ENCODE measurements around the gene CFAP221.

The CFAP221 gene

DNA sequence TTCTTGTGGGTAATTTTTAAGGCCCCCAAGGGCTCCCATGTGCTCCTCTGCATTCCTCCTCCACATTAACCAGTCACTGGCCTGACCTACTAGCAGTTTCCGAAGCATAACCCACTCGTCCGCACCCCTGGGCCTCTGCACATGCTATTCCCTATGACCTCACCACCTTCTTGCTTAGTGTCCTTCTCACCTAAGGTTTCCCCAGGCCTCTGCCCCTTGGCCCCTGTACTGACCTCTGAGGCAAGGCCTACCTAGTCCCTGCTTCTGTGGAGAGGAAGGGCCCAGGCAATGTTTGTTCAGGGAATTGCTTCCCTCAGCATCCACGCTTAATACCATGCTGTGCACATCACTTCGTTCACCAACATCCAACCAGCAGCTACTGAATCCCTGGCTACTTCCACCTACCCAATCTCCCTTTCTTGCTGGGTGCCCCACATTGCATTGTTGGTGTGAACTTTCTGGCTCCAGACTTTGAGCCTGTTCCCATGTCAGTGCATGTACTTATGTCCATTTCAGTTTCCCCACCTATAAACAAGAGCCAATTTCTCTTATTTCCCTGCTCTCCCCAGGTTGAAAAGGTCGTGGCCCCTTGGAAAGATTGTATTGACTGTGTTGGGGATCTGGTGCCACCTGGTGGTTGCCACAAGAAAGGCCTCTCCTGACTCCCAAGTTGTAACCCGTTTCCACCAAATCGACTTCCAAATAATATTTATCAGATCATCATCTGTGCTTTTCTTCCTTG is 115.5 kb downstream of the CFAP221 start:
- TF ChIP-seq GATA3 (IDR thresholded peaks at IDR 0.05; ENCODE audit: low read depth, low read length), result no peak
- no peak for TF ChIP-seq GATA2 (IDR thresholded peaks at IDR 0.05; ENCODE audit: low read depth, low read length)

DNA sequence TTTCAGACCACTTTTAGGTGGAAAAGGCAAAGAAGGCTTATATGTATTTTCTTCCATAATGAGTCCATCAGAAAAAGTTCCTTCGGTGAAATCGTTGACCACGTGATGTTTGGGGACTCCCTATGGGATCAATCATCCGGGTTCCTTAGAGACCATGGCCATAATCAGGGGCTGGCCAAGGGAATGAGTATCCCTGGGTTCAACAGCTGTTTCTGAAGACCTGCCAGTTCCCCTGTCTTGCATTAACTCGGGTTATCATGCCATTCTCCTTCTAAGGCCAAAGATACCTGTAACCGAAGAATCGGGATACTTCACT is 116.1 kb downstream of the CFAP221 start:
- TF ChIP-seq GATA2 (IDR thresholded peaks at IDR 0.05; ENCODE audit: low read depth, low read length) (no peak), GATA3 (IDR thresholded peaks at IDR 0.05; ENCODE audit: low read depth, low read length) (no peak)

DNA sequence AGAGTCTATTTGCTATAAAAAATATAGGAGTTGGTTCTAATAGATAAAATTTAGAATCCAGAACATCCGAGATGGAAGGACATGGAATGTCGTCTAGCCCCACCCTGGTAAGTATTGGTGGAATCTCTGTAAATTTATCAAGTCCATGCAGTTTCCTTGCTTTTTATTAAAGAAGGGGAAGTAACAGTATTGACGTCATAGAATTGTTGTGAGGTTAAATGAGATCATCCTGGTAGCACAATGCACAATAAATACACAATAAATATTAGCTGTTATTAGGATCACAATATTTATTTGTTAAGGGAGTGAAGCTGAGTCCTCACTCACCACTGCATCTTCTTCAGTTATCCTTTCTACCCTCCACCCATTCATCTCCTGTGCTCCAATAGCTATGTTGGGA is 118.0 kb downstream of the CFAP221 start:
- TF ChIP-seq GATA3 (IDR thresholded peaks at IDR 0.05; ENCODE audit: low read depth, low read length) (no peak), GATA2 (IDR thresholded peaks at IDR 0.05; ENCODE audit: low read depth, low read length) (no peak)

DNA sequence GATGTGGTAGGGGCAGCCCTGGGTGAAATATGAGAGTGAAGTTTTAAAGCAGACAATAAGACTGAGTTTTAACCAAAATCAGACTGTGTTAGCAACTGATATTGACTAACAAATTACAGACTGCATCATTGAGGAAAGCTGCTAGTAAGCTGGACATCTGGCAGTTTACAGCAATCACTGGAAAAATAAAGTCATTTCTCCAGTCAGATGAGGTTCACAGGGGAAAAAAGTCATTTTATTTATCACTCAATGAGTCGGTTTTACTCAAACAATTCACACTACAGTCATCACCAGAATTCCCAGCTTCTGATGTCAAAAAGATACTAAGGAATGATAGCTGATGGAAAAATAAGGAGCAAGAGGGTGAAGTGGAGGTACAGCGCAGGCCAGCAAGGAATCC is 124.3 kb downstream of the CFAP221 start:
- TF ChIP-seq GATA2 (IDR thresholded peaks at IDR 0.05; ENCODE audit: low read depth, low read length) (no peak), GATA3 (IDR thresholded peaks at IDR 0.05; ENCODE audit: low read depth, low read length) (no peak)

DNA sequence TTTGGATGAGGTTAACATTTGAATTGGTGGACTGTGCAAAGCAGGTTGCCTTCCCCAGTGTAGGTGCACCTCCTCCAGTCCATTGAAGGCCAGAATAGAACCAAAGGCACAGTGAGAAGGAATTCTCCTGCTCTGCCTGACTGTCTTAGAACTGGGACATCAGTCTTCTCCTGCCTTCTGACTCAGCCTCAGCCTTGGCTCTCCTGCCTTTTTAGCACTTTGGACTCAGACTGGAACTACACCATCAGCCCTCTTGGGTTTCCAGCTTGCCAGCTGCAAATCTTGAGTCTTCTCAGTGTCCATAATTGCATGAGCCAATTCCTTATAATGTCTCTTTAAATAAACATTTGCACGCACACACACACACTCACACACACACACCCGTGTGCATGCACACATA is 126.8 kb downstream of the CFAP221 start:
- TF ChIP-seq GATA3 (IDR thresholded peaks at IDR 0.05; ENCODE audit: low read depth, low read length), result no peak
- TF ChIP-seq GATA2 (IDR thresholded peaks at IDR 0.05; ENCODE audit: low read depth, low read length), result no peak

DNA sequence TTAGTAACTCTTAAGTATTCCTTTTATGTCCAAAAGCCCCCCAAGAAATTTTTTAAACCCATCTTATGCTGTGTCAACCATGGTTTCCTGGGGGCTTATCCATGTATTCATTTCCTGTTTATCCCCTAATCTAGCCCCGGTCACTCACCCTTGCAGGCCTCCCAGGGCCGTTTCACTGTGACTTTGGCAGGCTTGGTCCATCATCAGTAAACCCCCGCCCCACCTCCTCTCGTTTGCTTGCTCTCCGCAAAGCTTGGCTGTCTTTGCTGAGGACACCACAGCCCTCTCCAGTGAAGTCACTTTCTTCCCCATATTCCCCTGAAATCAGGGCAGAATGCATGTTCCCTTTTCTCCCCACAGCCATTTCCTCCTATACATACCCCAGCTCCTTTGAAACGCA is 127.5 kb downstream of the CFAP221 start:
- no peak for TF ChIP-seq GATA3 (IDR thresholded peaks at IDR 0.05; ENCODE audit: low read depth, low read length)
- no peak for TF ChIP-seq GATA2 (IDR thresholded peaks at IDR 0.05; ENCODE audit: low read depth, low read length)

DNA sequence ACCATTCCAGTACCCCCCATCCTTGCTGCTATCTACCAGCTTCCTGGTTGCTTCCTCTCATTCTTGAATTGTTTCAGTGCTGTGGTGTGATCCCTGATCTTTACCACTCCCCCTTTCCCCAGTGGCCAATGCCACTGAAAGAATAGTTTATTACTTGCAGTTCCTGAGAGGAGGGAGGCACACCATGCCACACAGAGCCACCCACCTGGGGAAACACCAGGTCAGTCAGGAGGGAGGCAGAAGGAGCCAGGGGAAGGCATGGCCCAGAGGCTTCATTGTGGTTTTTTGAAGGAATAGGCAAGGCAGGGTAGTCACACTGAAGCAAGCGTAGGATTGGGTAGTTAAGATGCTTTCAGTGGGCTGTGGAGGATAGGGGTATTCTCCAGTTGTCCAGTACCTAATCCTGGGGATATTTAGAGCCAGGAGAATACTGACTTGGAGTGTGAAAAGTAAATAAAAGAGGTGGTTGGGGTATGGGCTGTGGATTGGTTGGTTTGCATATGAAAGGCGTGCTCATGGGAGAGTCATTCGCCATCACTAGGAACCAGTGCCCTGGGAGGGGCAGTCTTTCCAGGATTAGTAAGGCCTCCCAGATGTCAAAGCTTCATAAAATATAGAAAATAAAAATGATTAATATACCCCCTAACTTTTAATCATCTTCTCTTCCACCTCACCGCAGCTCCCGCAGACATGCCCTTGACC is 128.1 kb downstream of the CFAP221 start:
- no peak for TF ChIP-seq GATA2 (IDR thresholded peaks at IDR 0.05; ENCODE audit: low read depth, low read length)
- TF ChIP-seq GATA3 (IDR thresholded peaks at IDR 0.05; ENCODE audit: low read depth, low read length), result no peak

DNA sequence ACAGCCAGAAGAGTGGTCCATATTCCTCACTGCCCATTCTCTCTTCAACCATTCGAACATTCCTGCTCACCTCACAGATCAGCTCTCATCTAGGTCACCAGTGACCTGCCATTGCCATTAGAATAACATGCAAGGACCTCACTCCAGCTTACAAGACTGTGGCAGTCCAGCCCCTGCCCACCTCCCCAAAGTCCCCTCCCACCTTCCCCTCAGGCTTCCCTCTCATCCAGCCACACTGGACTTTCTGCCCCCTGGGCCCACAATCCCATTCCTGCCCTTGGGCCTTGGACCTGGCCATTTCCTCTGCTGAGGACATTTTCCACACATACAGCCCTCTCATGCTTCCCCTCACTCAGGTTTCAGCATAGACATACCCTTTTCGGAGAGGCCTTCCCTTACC is 129.5 kb downstream of the CFAP221 start:
- no peak for TF ChIP-seq GATA2 (IDR thresholded peaks at IDR 0.05; ENCODE audit: low read depth, low read length)
- no peak for TF ChIP-seq GATA3 (IDR thresholded peaks at IDR 0.05; ENCODE audit: low read depth, low read length)

DNA sequence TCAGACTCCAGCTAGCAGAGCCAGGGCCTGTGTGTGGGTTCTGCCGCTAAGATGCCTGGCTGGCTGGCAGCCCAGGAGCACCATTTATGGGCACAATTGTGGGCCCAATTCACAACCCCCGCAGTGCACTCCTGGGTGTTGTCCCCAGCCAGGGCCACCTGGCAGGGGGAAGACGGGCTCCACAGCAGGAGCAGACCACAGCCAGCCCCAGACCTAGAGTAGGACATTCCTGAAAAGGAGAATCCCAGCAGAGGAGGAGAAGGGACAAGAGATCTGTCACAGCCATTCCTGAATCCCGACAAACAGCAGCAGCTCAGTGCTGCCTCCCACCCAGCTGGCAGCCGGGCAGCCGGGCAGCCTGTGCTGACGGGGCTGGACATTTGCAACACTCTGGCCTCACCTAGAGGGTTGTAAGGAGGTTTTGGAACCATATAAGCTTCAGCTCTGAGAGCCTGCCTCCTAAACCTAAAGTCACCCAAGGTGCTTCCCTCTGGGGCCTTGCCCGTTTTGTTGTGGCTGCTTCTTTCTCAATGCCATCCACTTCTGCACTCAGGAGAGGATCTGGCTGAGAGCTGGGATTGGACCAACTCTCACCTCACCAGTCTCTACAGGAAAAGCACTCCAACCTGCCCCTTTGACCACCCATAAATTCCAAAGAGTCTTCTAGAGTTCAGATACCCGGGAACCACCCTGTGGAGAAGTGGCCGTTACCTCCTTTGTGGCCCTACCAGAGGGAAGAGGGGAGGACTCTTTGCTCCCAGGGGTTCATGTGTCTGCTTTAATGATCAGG is 130.7 kb downstream of the CFAP221 start:
- TF ChIP-seq GATA3 (IDR thresholded peaks at IDR 0.05; ENCODE audit: low read depth, low read length) (no peak), GATA2 (IDR thresholded peaks at IDR 0.05; ENCODE audit: low read depth, low read length) (no peak)

DNA sequence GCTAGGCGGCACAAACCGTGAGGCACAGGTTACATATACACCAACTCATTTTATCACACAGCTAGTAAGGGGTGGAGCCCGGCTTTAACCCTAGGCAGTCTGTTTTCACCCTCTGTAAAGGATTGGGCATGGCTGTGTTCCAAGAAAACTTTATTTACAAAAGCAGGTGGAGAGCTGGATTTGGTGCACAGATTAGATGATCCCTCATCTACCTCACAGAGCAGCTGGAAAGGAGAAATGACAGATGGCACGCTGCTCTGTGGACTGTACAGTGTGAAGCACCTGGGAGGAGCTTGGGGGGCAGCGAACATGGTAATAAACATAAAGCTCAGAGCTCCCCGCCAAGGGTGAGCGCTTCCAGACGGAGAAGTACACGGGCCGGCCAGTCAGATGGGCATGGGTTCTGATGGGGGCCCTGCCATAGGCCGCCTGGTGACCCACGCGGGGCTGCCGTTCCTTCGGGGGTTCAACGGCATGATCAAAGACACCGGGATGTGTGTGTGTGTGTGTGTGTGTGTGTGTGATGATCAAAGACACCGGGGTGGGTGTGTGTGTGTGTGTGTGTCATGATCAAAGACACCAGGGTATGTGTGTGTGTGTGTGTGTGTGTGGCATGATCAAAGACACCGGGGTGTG is 133.9 kb downstream of the CFAP221 start:
- TF ChIP-seq GATA3 (IDR thresholded peaks at IDR 0.05; ENCODE audit: low read depth, low read length) (no peak), GATA2 (IDR thresholded peaks at IDR 0.05; ENCODE audit: low read depth, low read length) (no peak)

DNA sequence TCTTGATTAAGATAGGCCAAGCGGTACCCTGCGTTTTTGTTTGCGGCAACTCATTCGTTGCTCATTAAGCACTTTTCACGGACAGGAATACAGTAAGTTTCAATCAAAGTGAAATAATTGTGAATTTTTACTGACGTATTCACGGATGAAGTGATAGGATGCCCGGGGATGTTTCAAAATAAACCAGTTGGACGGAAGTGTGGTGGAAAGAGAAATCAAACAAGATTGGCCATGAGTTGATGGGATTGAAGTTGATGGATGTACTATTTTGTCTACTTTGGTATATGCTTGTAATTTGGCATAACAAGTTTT is 135.2 kb downstream of the CFAP221 start:
- no peak for TF ChIP-seq GATA3 (IDR thresholded peaks at IDR 0.05; ENCODE audit: low read depth, low read length)
- TF ChIP-seq GATA2 (IDR thresholded peaks at IDR 0.05; ENCODE audit: low read depth, low read length), result no peak

DNA sequence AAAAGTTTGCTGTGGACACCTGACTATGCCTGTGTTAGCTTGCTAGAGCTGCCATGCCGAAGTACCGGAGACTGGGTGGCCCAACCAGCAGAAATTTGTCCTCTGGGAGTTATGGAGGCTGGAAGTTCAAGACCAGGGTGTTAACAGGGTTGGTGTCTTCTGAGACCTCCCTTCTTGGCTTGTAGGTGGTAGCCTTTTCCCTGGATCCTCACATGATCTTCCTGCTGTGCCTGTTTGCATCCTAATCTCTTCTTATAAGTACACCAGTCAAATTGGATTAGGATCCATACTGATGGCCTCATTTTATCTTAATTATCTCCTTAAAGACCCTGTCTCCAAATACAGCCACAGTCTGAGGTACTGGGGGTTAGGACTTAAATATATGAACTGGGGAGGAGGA is 135.6 kb downstream of the CFAP221 start:
- TF ChIP-seq GATA2 (IDR thresholded peaks at IDR 0.05; ENCODE audit: low read depth, low read length), result no peak
- TF ChIP-seq GATA3 (IDR thresholded peaks at IDR 0.05; ENCODE audit: low read depth, low read length), result no peak

DNA sequence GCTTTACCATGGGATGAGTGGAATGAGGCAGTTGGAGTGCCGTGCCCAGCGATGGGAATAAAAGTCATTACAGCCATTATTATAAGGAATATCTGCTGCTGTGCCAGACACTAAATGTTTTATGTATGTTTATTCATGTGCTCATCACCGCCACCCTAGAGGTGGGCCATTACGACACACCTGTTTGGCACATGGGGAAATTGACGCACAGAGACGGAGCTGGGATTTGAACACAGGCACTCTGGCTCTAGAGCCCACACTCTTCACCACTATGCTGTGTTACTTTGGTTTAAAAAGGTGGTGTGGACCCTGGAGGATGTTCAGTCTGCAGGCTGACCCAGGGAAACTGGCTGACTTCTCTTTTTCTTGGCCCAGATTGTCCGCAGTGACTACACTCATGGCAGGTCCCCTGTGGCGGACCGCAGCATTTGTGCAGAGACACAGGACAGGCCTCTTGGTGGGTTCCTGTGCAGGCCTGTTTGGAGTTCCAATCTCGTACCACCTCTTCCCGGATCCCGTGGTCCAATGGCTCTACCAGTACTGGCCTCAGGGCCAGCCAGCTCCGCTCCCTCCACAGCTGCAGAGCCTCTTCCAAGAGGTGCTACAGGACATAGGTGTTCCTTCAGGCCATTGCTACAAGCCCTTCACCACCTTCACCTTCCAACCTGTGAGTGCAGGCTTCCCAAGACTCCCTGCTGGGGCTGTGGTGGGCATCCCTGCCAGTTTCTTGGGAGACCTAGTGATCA is 136.4 kb downstream of the CFAP221 start:
- TF ChIP-seq GATA3 (IDR thresholded peaks at IDR 0.05; ENCODE audit: low read depth, low read length) (no peak), GATA2 (IDR thresholded peaks at IDR 0.05; ENCODE audit: low read depth, low read length) (no peak)

Measured in SH-SY5Y (cell line).